CD14-positive monocyte (primary cell): ENCODE measurements around the gene ANO9. TPM values are rescaled to one million over a fixed set of nuclear protein-coding genes. Genes with fewer than 3 reads are reported as not detected.

Source experiments
- DNase-seq, 3 donors: peaks; one replicate each; pipeline ENCODE4 v3.0.0-alpha.2; 2011 to 2022
- H2AFZ ChIP-seq: 2 replicates; pipeline ENCODE4 v1.6.0; 2012; ENCODE audit warnings: mild to moderate bottlenecking, low read depth, low read length, inconsistent platforms; ENCODE audit not compliant: insufficient read depth, poor library complexity, severe bottlenecking
- H3K27ac ChIP-seq, 2 donors: 1 replicate in 1 of 2; 2 replicates in 1 of 2; pipeline ENCODE4 v1.5.1; 2012 to 2013; ENCODE audit warnings: low read length in 2 of 2, control low read depth in 1 of 2, inconsistent platforms in 1 of 2, low read depth in 1 of 2, mild to moderate bottlenecking in 1 of 2
- H3K27me3 ChIP-seq, 2 donors: one replicate each; pipeline versions ENCODE4 v1.6.0 to v1.6.1; 2011 to 2013; ENCODE audit warnings: low read length in 2 of 2; ENCODE audit not compliant: control insufficient read depth in 2 of 2, insufficient read depth in 2 of 2
- H3K36me3 ChIP-seq, 2 donors: replicated peaks in 1 of 2; 1 replicate in 1 of 2; 2 replicates in 1 of 2; pipeline versions ENCODE4 v1.5.1 to v1.6.1; 2012 to 2013; ENCODE audit warnings: low read length in 2 of 2, control low read depth in 1 of 2, inconsistent platforms in 1 of 2, mild to moderate bottlenecking in 1 of 2; ENCODE audit not compliant: insufficient read depth in 2 of 2, control insufficient read depth in 1 of 2
- H3K4me1 ChIP-seq, 2 donors: 1 replicate in 1 of 2; 2 replicates in 1 of 2; pipeline versions ENCODE4 v1.5.1 to v1.6.1; 2012 to 2013; ENCODE audit warnings: low read length in 2 of 2, control low read depth in 1 of 2, inconsistent platforms in 1 of 2, mild to moderate bottlenecking in 1 of 2, moderate library complexity in 1 of 2; ENCODE audit not compliant: insufficient read depth in 2 of 2, control insufficient read depth in 1 of 2
- H3K4me2 ChIP-seq: replicated peaks from 2 replicates; pipeline ENCODE3; 2012; ENCODE audit warnings: low read length, moderate library complexity, mild to moderate bottlenecking; ENCODE audit not compliant: poor library complexity, severe bottlenecking; ENCODE audit errors: extremely low read depth
- H3K4me3 ChIP-seq, 3 experiments: fragments of 200-600 bp in 1 of 3; sonication (generic) in 1 of 3; replicated peaks in 1 of 3; 1 replicate in 2 of 3; 2 replicates in 1 of 3; pipeline ENCODE4 v1.5.1; 2011 to 2013; ENCODE audit warnings: low read length in 3 of 3, mild to moderate bottlenecking in 3 of 3, control low read depth in 2 of 3, low read depth in 2 of 3, inconsistent platforms in 1 of 3, moderate library complexity in 1 of 3
- H3K79me2 ChIP-seq: 2 replicates; pipeline ENCODE4 v1.6.0; 2012; ENCODE audit warnings: mild to moderate bottlenecking, control low read depth, inconsistent platforms, low read length, moderate library complexity; ENCODE audit not compliant: insufficient read depth
- H3K9ac ChIP-seq: 2 replicates; pipeline ENCODE4 v1.6.0; 2017; ENCODE audit warnings: low read length, mild to moderate bottlenecking; ENCODE audit not compliant: insufficient read depth, poor library complexity, severe bottlenecking
- H3K9me3 ChIP-seq, 2 donors: replicated peaks in 1 of 2; 1 replicate in 1 of 2; 2 replicates in 1 of 2; pipeline versions ENCODE4 v1.5.1 to v1.6.1; 2012 to 2013; ENCODE audit warnings: low read length in 2 of 2, control low read depth in 1 of 2; ENCODE audit not compliant: control insufficient read depth in 1 of 2, insufficient read depth in 1 of 2
- H4K20me1 ChIP-seq: 2 replicates; pipeline ENCODE4 v1.6.0; 2012; ENCODE audit warnings: mild to moderate bottlenecking, low read length, control low read depth, moderate library complexity; ENCODE audit not compliant: insufficient read depth
- H3K27ac Mint-ChIP-seq, 7 donors: one replicate each; pipeline ENCODE4 v1.8.0; 2020; ENCODE audit warnings: mild to moderate bottlenecking in 7 of 7, mixed read lengths in 7 of 7, moderate library complexity in 6 of 7, inconsistent platforms in 2 of 7
- H3K27me3 Mint-ChIP-seq, 3 donors: one replicate each; pipeline ENCODE4 v1.8.0; 2021 to 2022; ENCODE audit warnings: low read depth in 3 of 3, mild to moderate bottlenecking in 3 of 3, mixed read lengths in 3 of 3, moderate library complexity in 3 of 3, inconsistent platforms in 1 of 3
- H3K36me3 Mint-ChIP-seq, 2 donors: one replicate each; pipeline ENCODE4 v1.8.0; 2020; ENCODE audit warnings: mixed read lengths in 2 of 2, inconsistent platforms in 1 of 2, mild to moderate bottlenecking in 1 of 2
- H3K4me1 Mint-ChIP-seq: one replicate; pipeline ENCODE4 v1.8.0; 2020; ENCODE audit warnings: mild to moderate bottlenecking, mixed read lengths
- H3K4me3 Mint-ChIP-seq, 2 donors: one replicate each; pipeline ENCODE4 v1.8.0; 2020; ENCODE audit warnings: mild to moderate bottlenecking in 2 of 2, mixed read lengths in 2 of 2, moderate library complexity in 1 of 2
- H3K9me3 Mint-ChIP-seq, 7 donors: one replicate each; pipeline ENCODE4 v1.8.0; 2020 to 2022; ENCODE audit warnings: mixed read lengths in 7 of 7, mild to moderate bottlenecking in 6 of 7, moderate library complexity in 6 of 7, inconsistent platforms in 2 of 7
- CTCF ChIP-seq: fragments of 200-600 bp; IDR thresholded peaks from one replicate; pipeline ENCODE4 v1.8.0; 2022; ENCODE audit warnings: antibody characterized with exemption, mild to moderate bottlenecking
- WGBS: methylation state at CpG from one replicate; pipeline ENCODE4 v1.1.5; 2013; ENCODE audit warnings: missing lambda C conversion rate; ENCODE audit not compliant: insufficient coverage; 5-methylcytosine and 5-hydroxymethylcytosine counted together
- intact Hi-C, 2 donors: fragments of 100-400 bp; cut with micrococcal nuclease; formaldehyde crosslinking; loops; one replicate each; pipeline versions ENCODE4 v1.15.0 to v1.15.1; 2023
- polyA plus RNA-seq, 3 donors: library from polyadenylated mRNA; depleted of rRNA in 1 of 3; unstranded in 2 of 3; stranded (reverse) in 1 of 3; fragments of 300-500 nt in 2 of 3; fragments of >200 nt in 1 of 3; fragmentation: Illumina TruSeq in 2 of 3; gene quantifications; 1 replicate in 2 of 3; 2 replicates in 1 of 3; pipeline ENCODE4 v1.2.3, GENCODE V29; 2012 to 2021

ANO9 gene
- polyA plus RNA-seq, 3 donors: 0.18 to 0.24 TPM; not detected in 1

GRCh38 chr11:439315-440064, 2.3 kb downstream of the ANO9 start:
- Histone ChIP-seq H3K9me3 (no peaks in the 10 kb centered on the region), H3K79me2 (no peaks in the 10 kb centered on the region), H2AFZ (no peak overlapping the region), H3K4me1 (no peaks in the 10 kb centered on the region), H3K27me3 (peaks cover 0 to 18% of the 10 kb centered on the region in 2 donors), H3K4me3 (no peak overlapping the region), H3K36me3 (no peaks in the 10 kb centered on the region), H3K27ac (no peak overlapping the region), H3K9ac (no peak overlapping the region), H3K4me2 (no peak overlapping the region), H4K20me1 (no peaks in the 10 kb centered on the region)
- peaks cover 0 to 3% (median 0%) of the 10 kb centered on the region in 7 donors for H3K9me3 Mint-ChIP-seq
- peaks cover 11 to 34% (median 11%) of the 10 kb centered on the region in 3 donors for H3K27me3 Mint-ChIP-seq
- DNase-seq: no peak
- peaks cover 2% of the 10 kb centered on the region for H3K4me1 Mint-ChIP-seq
- intact Hi-C loops: no loop called here
- H3K36me3 Mint-ChIP-seq: no peaks in the 10 kb centered on the region
- no peak overlapping the region for H3K27ac Mint-ChIP-seq
- no peak for TF ChIP-seq CTCF
- WGBS: 96% methylated on average over 23 of the region's 23 CpGs
- H3K4me3 Mint-ChIP-seq: no peak overlapping the region

GRCh38 chr11:438101-438844, 3.5 kb downstream of the ANO9 start:
- H3K9ac ChIP-seq: no peak overlapping the region
- H3K4me2 ChIP-seq: no peak overlapping the region
- TF ChIP-seq CTCF: no peak
- no peaks in the 10 kb centered on the region for H3K9me3 Mint-ChIP-seq
- H3K4me3 Mint-ChIP-seq: no peak overlapping the region
- H3K9me3 ChIP-seq: no peaks in the 10 kb centered on the region
- H3K4me3 ChIP-seq: no peak overlapping the region
- H3K36me3 ChIP-seq: no peaks in the 10 kb centered on the region
- H3K4me1 ChIP-seq: no peaks in the 10 kb centered on the region
- DNase-seq: no peak
- peaks cover 4 to 25% (median 9%) of the 10 kb centered on the region in 3 donors for H3K27me3 Mint-ChIP-seq
- H3K36me3 Mint-ChIP-seq: no peaks in the 10 kb centered on the region
- H3K27ac Mint-ChIP-seq: no peak overlapping the region
- no peak overlapping the region for H2AFZ ChIP-seq
- no peaks in the 10 kb centered on the region for H3K79me2 ChIP-seq
- H3K27me3 ChIP-seq: peaks cover 0 to 13% of the 10 kb centered on the region in 2 donors
- H3K27ac ChIP-seq: no peak overlapping the region
- intact Hi-C loops: no loop called here
- H4K20me1 ChIP-seq: no peaks in the 10 kb centered on the region
- H3K4me1 Mint-ChIP-seq: no peaks in the 10 kb centered on the region
- WGBS: 94% methylated on average over 18 of the region's 21 CpGs
